Stomach smooth muscle (tissue), 2 donors: Measurements from ENCODE around the gene SUFU.

Experiments
- H3K27ac ChIP-seq: one replicate; pipeline ENCODE4 v1.7.0; 2013; ENCODE audit warnings: mild to moderate bottlenecking, low read length, inconsistent platforms
- H3K27me3 ChIP-seq, 2 donors: one replicate each; pipeline ENCODE4 v1.7.0; 2013; ENCODE audit warnings: low read length in 2 of 2; ENCODE audit not compliant: insufficient read depth in 2 of 2, control insufficient read depth in 1 of 2
- H3K36me3 ChIP-seq, 2 donors: one replicate each; pipeline ENCODE4 v1.7.0; 2013; ENCODE audit warnings: low read length in 2 of 2; ENCODE audit not compliant: control insufficient read depth in 2 of 2, insufficient read depth in 2 of 2
- H3K4me1 ChIP-seq: one replicate; pipeline ENCODE4 v1.7.0; 2013; ENCODE audit warnings: low read length; ENCODE audit not compliant: control insufficient read depth, insufficient read depth
- H3K4me3 ChIP-seq, 2 donors: one replicate each; pipeline ENCODE4 v1.7.0; 2013; ENCODE audit warnings: low read length in 2 of 2
- H3K9ac ChIP-seq, 2 donors: one replicate each; pipeline ENCODE4 v1.7.0; 2013; ENCODE audit warnings: low read length in 2 of 2, mild to moderate bottlenecking in 1 of 2
- H3K9me3 ChIP-seq, 2 donors: one replicate each; pipeline ENCODE4 v1.7.0; 2013; ENCODE audit warnings: low read length in 2 of 2; ENCODE audit not compliant: control insufficient read depth in 2 of 2
- donor health status: healthy.
- donor health status: Pancreatic carcinoma.

The SUFU gene

GRCh38 chr10:102580230-102580629 lies 76.5 kb downstream of the SUFU start:
- no peaks in the 10 kb centered on the region for H3K27me3 ChIP-seq
- H3K27ac ChIP-seq = no peak overlapping the region
- H3K36me3 ChIP-seq = no peaks in the 10 kb centered on the region
- H3K4me3 ChIP-seq = no peak overlapping the region
- peaks cover 13% of the 10 kb centered on the region for H3K4me1 ChIP-seq
- no peaks in the 10 kb centered on the region for H3K9me3 ChIP-seq
- no peak overlapping the region for H3K9ac ChIP-seq

DNA sequence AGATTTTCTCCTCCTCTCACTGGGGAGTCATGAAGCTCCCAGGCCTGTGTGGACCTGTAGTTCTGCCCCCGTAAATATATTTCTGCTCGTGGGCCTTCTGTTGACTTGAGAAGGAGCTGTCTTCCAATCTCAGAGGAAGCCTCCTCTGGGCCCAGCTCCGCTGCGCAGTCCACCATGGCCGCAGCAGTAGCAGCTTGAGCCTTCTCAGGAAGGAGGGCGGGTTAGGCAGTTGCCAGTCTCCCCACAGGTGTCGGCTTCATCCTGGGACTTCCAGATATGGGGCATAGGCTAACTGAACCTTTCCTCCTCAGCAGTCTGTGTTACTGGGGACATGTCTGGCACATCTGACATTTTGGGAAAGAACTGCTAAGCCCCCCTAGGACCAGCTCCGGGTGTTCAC lies 77.6 kb downstream of the SUFU start:
- no peak overlapping the region for H3K9ac ChIP-seq
- no peak overlapping the region for H3K27ac ChIP-seq
- no peaks in the 10 kb centered on the region for H3K9me3 ChIP-seq
- peaks cover 13% of the 10 kb centered on the region for H3K4me1 ChIP-seq
- no peaks in the 10 kb centered on the region for H3K36me3 ChIP-seq
- no peak overlapping the region for H3K4me3 ChIP-seq
- H3K27me3 ChIP-seq = no peaks in the 10 kb centered on the region

- no peak overlapping the region for H3K9ac ChIP-seq
- no peaks in the 10 kb centered on the region for H3K36me3 ChIP-seq
- no peak overlapping the region for H3K4me3 ChIP-seq
- no peaks in the 10 kb centered on the region for H3K9me3 ChIP-seq
- peaks cover 13% of the 10 kb centered on the region for H3K4me1 ChIP-seq
- no peaks in the 10 kb centered on the region for H3K27me3 ChIP-seq
- H3K27ac ChIP-seq = no peak overlapping the region
Measured at GRCh38 chr10:102581981-102582580, 78.3 kb downstream of the SUFU start.

- Histone ChIP-seq H3K36me3 (no peaks in the 10 kb centered on the region), H3K4me1 (peaks cover 13% of the 10 kb centered on the region), H3K9me3 (no peaks in the 10 kb centered on the region), H3K27ac (no peak overlapping the region), H3K9ac (no peak overlapping the region), H3K27me3 (no peaks in the 10 kb centered on the region), H3K4me3 (no peak overlapping the region)
Measured at GRCh38 chr10:102583435-102584417, 80.0 kb downstream of the SUFU start.

DNA sequence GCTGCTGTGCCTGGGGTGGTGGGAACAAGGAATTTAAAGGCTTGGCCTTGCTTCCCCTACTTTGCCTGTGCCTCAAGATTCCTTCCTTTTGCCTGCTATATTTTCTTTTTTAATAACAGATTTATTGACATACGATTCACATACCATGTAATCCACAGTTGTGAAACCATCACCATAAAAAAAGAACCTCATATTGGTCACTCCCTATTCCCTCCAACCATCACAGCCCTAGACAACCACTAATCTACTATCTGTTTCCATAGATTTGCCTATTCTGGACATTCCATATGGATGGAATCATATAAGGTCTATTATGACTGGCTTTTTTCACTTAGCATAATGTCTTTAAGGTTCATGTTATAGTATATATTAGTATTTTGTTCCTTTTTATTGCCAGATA lies 81.3 kb downstream of the SUFU start:
- H3K27me3 ChIP-seq = no peaks in the 10 kb centered on the region

GRCh38 chr10:102586858-102587257 lies 83.1 kb downstream of the SUFU start:
- Histone ChIP-seq H3K9ac (no peak overlapping the region), H3K4me1 (peaks cover 8% of the 10 kb centered on the region), H3K27ac (no peak overlapping the region), H3K27me3 (no peaks in the 10 kb centered on the region), H3K36me3 (no peaks in the 10 kb centered on the region), H3K9me3 (no peaks in the 10 kb centered on the region), H3K4me3 (no peak overlapping the region)

More for the DNA sequence above, 81.3 kb downstream of the SUFU start:
- Histone ChIP-seq H3K9me3 (no peaks in the 10 kb centered on the region), H3K4me1 (peaks cover 11% of the 10 kb centered on the region), H3K9ac (no peak overlapping the region), H3K4me3 (no peak overlapping the region), H3K36me3 (no peaks in the 10 kb centered on the region), H3K27ac (no peak overlapping the region)

GRCh38 chr10:102588875-102589274 lies 85.1 kb downstream of the SUFU start:
- H3K27me3 ChIP-seq = no peaks in the 10 kb centered on the region

DNA sequence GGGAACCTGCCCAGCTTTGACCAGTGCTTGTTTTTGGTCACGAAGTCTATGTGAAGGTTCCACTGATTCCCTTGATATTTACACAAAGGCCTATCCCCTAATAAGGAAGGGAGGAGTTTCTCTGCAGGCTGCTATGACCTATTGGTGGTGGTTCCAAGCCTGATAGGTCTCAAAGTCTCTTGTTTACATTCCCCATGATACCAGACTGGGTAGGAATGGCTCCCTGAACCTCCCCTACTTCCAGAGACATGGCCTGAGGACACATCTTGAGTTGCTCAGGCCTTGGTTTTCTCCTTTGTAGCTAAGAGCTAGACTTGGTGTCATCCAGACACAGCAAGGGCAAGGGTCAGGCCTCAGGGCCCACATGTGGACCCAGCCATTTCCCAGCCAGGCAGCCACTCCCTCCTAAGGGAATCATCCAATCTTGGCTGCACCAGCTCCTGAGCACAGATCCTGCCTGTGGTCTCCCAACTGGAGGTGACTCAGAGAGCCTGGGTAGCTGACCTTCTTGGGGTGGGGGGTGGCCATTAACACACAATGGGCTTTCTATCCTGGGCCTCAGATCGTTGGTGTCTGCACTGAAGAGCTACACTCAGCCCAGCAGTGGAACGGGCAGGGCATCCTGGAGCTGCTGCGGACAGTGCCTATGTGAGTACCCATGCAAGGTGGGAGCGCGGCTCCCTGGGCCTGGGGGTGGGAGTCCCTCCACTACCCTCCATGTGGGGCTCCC lies 89.5 kb downstream of the SUFU start:
- H3K9me3 ChIP-seq = no peaks in the 10 kb centered on the region
- H3K4me1 ChIP-seq = peaks cover 36% of the 10 kb centered on the region

More at GRCh38 chr10:102588875-102589274, 85.1 kb downstream of the SUFU start:
- no peaks in the 10 kb centered on the region for H3K36me3 ChIP-seq
- no peak overlapping the region for H3K9ac ChIP-seq
- H3K27ac ChIP-seq = no peak overlapping the region
- H3K4me3 ChIP-seq = no peak overlapping the region
- H3K9me3 ChIP-seq = no peaks in the 10 kb centered on the region
- H3K4me1 ChIP-seq = peaks cover 13% of the 10 kb centered on the region

GRCh38 chr10:102593804-102594079 lies 90.0 kb downstream of the SUFU start:
- peaks cover 38% of the 10 kb centered on the region for H3K4me1 ChIP-seq
- H3K27ac ChIP-seq = peak overlapping the region; percentile 24
- peaks cover 9 to 11% of the 10 kb centered on the region in 2 donors for H3K36me3 ChIP-seq
- H3K9ac ChIP-seq = peak overlapping the region in 1 of 2 donors; percentile 36
- no peak overlapping the region for H3K4me3 ChIP-seq
- H3K9me3 ChIP-seq = no peaks in the 10 kb centered on the region
- no peaks in the 10 kb centered on the region for H3K27me3 ChIP-seq

More for the DNA sequence above, 89.5 kb downstream of the SUFU start:
- H3K36me3 ChIP-seq = peaks cover 6 to 10% of the 10 kb centered on the region in 2 donors
- H3K4me3 ChIP-seq = no peak overlapping the region
- H3K27me3 ChIP-seq = no peaks in the 10 kb centered on the region
- no peak overlapping the region for H3K9ac ChIP-seq
- H3K27ac ChIP-seq = peak overlapping the region; percentile 24

GRCh38 chr10:102595293-102595692 lies 91.5 kb downstream of the SUFU start:
- H3K9ac ChIP-seq = peak overlapping the region; percentile 25 to 30
- H3K4me1 ChIP-seq = peaks cover 37% of the 10 kb centered on the region
- H3K27ac ChIP-seq = peak overlapping the region; percentile 86
- H3K36me3 ChIP-seq = peaks cover 10 to 25% of the 10 kb centered on the region in 2 donors
- H3K27me3 ChIP-seq = no peaks in the 10 kb centered on the region
- no peaks in the 10 kb centered on the region for H3K9me3 ChIP-seq
- no peak overlapping the region for H3K4me3 ChIP-seq
